Dermis blood vessel endothelial cell (primary cell): Measurements from ENCODE around the gene MAPKAPK2. TPM values are rescaled to one million over a fixed set of nuclear protein-coding genes. Genes with fewer than 3 reads are reported as not detected.
A peak's percentile ranks its signal among the peaks of the same experiment; 100 is the strongest.

ENCODE experiments used
- DNase-seq: peaks from one replicate; pipeline ENCODE4 v3.0.0; 2010
- total RNA-seq: library from RNA; depleted of rRNA; stranded (reverse); fragments of >200 nt; gene quantifications from 2 replicates; pipeline ENCODE4 v1.2.3, GENCODE V29; 2014

Gene MAPKAPK2
- total RNA-seq, 1 donor from 2014 or later = 33.7 TPM

DNA sequence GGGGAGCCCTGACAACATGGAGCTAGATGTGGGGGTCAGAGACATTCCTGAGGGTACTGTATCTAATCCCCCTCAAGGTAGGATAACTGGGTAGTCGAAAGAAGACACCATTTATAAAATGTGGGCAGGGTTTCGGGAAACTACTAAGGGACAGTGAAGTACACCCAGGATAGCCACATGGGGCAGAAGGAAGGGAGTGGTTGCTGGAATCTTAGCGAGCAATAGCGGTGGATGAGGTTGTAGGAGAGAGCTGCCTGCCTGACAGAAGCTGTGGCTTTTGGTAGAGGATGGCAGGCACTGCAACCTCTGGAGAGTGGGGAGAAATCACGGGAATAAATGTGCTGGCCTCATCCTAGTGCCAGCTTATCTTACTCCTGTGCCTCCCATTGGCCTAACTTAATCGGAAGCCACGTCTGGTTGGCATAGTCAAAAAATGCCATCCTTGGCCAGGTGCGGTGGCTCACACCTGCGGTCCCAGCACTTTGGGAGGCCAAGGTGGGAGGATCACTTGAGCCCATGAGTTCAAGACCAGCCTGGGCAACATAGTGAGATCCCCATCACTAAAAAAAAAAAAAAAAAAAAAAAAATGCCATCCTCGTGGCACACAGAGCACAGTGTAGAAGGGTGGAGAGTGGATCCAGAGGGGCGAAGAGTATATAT is 23.4 kb upstream of the MAPKAPK2 start:
- DNase-seq = no peak

DNA sequence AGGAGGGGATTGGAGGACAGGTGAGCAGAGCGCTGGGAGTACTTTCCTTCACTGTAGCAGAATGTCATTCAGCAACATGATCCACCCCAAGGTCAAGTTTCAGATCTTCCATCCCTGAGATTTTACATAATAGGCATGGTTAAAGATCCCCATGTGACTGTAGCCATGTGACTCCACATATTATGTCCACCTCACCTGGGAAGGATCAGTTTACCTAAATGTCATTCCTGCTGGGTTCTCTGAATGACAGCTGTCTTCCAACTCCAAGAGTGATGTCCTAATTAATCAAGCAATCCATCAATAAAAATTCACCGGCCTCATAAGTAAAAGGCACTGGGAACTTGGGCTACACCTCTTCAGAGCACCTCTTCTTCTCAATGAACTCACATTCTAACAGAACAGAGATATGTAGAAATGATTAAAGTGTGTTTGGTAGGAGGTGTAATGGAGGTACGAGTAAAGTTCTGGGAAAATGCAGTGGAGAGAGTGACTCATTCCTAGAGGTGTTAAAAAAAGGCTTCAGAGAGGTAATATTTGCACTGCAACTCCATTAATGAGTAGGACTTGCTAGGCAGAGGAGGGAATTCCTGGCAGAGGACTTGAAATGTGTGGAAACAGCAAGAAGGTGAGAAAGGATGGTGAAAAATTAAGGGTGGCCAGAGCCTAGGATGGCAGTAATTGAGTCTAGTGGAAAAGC is 22.2 kb upstream of the MAPKAPK2 start:
- no peak for DNase-seq

- DNase-seq = no peak
Observed at GRCh38 chr1:206663362-206663761, 21.3 kb upstream of the MAPKAPK2 start.

DNA sequence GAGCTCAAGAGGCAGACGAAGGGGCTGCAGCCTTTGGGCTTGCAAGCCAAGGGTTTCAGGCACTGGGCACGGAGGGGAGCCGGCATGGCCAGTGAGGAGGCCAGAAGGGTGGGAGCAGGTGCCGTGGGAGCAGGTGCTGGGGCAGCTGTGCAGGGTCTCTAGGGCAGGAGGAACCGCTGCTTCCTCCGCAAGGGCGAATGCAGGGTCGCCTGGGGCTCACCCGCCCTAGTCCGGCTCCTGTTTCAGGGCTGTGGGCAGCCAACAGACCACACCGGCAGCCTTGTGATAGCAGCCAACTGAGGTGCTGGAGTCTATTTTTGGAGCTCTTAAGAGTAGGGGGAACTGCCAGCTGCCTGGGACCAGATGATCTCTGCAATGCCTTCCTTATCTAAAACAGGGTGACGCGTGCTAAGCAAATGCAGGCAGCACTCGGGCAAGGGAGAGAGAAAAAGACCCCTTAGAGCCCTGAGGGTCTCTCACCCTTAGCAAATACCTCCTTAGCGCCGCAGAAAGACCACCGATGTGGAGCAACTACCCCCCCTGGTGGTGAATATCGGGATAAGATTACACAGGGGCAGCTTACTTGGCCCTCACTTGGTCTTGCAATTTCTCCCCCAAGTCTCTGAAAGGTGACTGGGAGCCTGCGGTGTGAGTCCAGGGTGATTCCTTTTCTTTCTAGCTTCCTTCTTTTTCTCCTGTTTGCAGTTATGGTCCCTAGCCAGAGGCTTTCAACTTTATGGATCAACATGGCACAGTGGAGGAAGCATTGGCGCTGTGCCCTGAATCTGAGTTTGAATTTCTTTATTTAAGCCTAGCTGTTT is 20.7 kb upstream of the MAPKAPK2 start:
- peak; percentile 83 for DNase-seq

- no peak for DNase-seq
Observed at GRCh38 chr1:206664740-206665139, 20.0 kb upstream of the MAPKAPK2 start.

DNA sequence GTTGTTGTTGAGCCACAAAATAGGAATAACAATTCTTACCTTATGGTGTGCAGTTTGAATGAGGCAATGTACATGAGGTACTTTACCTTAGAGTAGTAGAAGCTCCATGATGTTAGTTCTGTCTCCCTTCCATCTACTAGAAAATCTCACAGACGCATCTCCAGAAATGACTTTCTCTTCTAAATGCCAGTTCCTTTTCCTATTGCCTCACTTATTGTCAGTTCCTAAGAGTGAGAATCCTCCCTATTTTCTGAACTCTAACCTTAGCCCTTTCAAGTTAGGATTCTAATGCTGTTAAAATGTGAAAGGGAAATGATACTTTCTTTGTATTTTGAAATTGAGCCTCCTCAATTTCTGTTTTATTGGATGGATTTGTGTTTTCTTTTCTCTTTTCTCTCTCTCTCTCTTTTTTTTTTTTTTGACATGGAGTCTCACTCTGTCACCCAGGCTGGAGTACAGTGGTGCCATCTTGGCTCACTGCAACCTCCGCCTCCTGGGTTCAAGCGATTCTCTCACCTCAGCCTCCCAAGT is 18.6 kb upstream of the MAPKAPK2 start:
- no peak for DNase-seq

DNA sequence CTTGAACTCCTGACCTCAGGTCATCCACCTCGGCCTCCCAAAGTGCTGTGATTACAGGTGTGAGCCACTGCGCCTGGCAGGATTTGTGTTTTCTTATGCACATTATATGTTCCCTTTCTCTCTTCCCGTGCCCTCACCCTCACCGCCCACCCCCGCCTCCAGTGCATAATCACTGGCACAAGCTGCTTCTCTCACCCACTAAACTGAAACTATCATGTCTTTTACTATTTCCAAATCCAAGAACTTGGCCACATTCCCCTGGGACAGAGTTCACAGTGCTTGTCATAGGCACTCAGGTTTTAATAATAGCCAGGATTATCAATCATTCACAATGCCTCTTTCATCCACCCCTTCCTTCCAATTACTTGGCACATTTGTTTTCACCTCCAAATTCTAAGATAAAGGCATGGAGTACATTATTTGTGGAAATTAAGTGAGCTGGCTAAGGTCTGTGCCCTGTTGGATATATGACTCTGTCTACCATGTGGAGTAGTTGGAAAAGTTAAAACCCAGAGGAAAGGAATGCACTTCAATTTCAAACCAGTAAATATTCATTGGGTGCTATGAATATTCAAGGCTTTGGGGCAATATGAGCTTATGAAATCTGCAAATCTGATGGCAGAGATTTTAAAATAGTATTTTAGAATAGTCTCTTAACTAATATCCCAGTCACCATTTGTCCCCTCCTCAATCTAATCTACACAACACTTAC is 17.6 kb upstream of the MAPKAPK2 start:
- DNase-seq = no peak

GRCh38 chr1:206668351-206668750 is 16.4 kb upstream of the MAPKAPK2 start:
- DNase-seq = no peak

GRCh38 chr1:206668874-206669410 is 15.8 kb upstream of the MAPKAPK2 start:
- DNase-seq = no peak

- DNase-seq = no peak
Observed at GRCh38 chr1:206672011-206672688, 12.6 kb upstream of the MAPKAPK2 start.

- peak; percentile 36 for DNase-seq
Observed at GRCh38 chr1:206672844-206673758, 11.6 kb upstream of the MAPKAPK2 start.

GRCh38 chr1:206674236-206674635 is 10.5 kb upstream of the MAPKAPK2 start:
- no peak for DNase-seq

DNA sequence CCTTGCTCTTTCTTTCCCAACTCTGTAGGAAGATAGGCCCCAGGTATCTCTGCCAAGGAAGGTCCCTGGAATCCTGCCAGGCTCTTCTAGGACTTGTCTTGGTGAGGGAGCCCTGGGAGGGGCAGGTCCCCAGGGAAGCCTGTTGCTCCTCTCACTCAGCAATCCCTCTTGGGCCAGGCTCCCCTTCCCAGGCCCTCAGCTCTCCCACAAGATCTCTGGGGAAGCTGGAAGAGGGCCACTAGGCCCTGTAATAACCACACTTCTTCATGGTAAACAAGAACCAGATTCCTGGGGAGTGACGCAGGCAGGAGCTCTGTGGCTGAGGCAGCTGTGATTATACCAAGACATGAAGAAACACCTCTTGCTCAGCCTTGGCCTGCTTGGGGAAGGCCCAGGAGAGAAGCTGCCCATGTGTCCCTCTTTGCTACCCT is 9.9 kb upstream of the MAPKAPK2 start:
- no peak for DNase-seq

- no peak for DNase-seq
Observed at GRCh38 chr1:206676499-206676898, 8.2 kb upstream of the MAPKAPK2 start.

GRCh38 chr1:206678490-206678889 is 6.2 kb upstream of the MAPKAPK2 start:
- no peak for DNase-seq

DNA sequence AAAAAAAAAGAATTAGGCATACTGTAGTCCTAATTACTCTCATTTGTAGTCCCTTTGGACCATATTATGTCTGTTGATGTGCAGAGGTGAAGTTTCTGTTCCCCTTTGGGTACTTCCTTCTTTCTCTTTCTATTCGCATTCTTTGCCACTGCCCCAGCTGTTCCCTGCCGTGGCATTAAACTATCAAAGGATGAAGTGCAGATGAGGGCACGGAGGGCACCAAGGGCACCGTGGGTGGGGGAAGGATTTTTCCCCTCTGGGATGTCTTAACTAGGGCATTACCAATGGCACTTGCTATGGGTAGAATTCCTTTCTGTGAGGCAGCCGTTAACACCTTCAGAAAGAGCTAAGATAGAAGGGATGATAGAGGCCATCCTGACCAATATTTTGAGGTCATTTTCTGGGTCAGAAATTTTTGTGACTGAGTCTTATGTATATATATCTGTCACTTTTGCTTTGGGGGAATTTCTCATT is 4.9 kb upstream of the MAPKAPK2 start:
- no peak for DNase-seq

DNA sequence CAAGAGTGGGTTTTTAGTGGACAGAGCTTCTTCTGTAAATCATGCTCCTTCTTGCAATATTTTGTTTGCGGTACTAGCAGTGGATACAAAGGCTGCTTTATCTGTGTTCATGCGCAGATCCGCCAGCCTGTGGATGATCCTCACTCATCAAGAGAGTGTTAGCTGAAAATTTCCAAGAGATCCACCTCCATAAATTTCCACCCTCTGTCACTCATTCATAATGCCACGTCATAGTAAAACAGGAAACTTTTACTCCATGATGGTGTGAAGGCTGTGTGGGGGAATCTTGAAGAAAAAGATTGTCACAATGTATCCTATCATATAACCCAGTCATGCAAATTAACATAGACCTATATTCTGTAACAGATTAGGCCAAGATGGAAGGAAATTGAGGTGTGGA is 4.4 kb upstream of the MAPKAPK2 start:
- no peak for DNase-seq

- DNase-seq = no peak
Observed at GRCh38 chr1:206681359-206681758, 3.3 kb upstream of the MAPKAPK2 start.

DNA sequence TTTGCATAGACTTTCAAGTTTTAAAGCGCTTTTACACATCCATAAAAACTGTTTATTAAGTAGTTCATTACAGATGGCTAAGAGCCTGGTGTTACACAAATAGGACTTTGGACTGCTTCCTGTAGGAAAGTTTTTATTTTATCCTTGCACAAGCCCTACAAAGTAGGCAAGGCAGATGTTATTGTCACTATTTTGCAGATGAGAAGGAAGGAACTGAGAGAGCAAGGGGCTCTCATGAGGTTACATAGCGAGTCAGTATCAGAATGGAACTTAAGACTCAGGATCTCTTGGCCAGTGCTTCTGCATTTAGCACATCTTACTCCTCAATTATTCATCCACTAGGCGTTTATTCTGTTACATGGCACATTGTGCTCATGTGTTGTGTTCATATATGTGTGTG is 2.6 kb upstream of the MAPKAPK2 start:
- DNase-seq = no peak

- DNase-seq = no peak
Observed at GRCh38 chr1:206683313-206683712, 1.4 kb upstream of the MAPKAPK2 start.
